H9 (cell line): ENCODE data around the gene TMEM61. TPM values are rescaled to one million over a fixed set of nuclear protein-coding genes. Genes with fewer than 3 reads are reported as not detected.

Experiments
- DNase-seq: peaks from one replicate; pipeline ENCODE4 v3.0.0-alpha.2; 2017
- H2AFZ ChIP-seq: one replicate; pipeline ENCODE4 v1.6.1; 2013; ENCODE audit warnings: mild to moderate bottlenecking, low read length, control low read depth, moderate library complexity
- H2AK5ac ChIP-seq: 2 replicates; pipeline ENCODE4 v1.6.1; 2013; ENCODE audit warnings: low read length, control low read depth, mixed read lengths; ENCODE audit not compliant: insufficient read length
- H2BK120ac ChIP-seq: one replicate; pipeline ENCODE4 v1.6.1; 2013; ENCODE audit warnings: low read depth, mild to moderate bottlenecking, low read length, control low read depth, inconsistent platforms; ENCODE audit not compliant: poor library complexity, severe bottlenecking
- H2BK12ac ChIP-seq: 2 replicates; pipeline ENCODE4 v1.6.1; 2013; ENCODE audit warnings: low read length, control low read depth, mixed read lengths, low read depth; ENCODE audit not compliant: insufficient read length
- H2BK15ac ChIP-seq: 2 replicates; pipeline ENCODE4 v1.6.1; 2013; ENCODE audit warnings: low read depth, low read length, control low read depth
- H2BK20ac ChIP-seq: one replicate; pipeline ENCODE4 v1.6.1; 2013; ENCODE audit warnings: low read depth, mild to moderate bottlenecking, low read length, control low read depth, inconsistent platforms; ENCODE audit not compliant: poor library complexity, severe bottlenecking
- H2BK5ac ChIP-seq: 2 replicates; pipeline ENCODE4 v1.6.1; 2013; ENCODE audit warnings: low read length, control low read depth, mixed read lengths; ENCODE audit not compliant: insufficient read length
- H3K14ac ChIP-seq: 2 replicates; pipeline ENCODE4 v1.6.1; 2013; ENCODE audit warnings: low read length, control low read depth; ENCODE audit not compliant: insufficient read depth
- H3K18ac ChIP-seq: 2 replicates; pipeline ENCODE4 v1.6.1; 2013; ENCODE audit warnings: low read depth, mild to moderate bottlenecking, mixed read lengths, low read length, control low read depth; ENCODE audit not compliant: insufficient read length
- H3K23ac ChIP-seq: 2 replicates; pipeline ENCODE4 v1.6.1; 2013; ENCODE audit warnings: low read length, control low read depth, mixed read lengths, low read depth; ENCODE audit not compliant: insufficient read length
- H3K23me2 ChIP-seq: 2 replicates; pipeline ENCODE4 v1.6.1; 2013; ENCODE audit warnings: low read depth, mild to moderate bottlenecking, mixed read lengths, low read length, control low read depth; ENCODE audit not compliant: insufficient read length, poor library complexity, severe bottlenecking
- H3K27ac ChIP-seq: 2 replicates; pipeline ENCODE4 v1.5.1; 2013; ENCODE audit warnings: low read length, control low read depth, mixed read lengths, low read depth; ENCODE audit not compliant: insufficient read length
- H3K27me3 ChIP-seq: 2 replicates; pipeline ENCODE4 v1.6.1; 2013; ENCODE audit warnings: low read length, control low read depth, inconsistent platforms; ENCODE audit not compliant: insufficient read depth
- H3K4ac ChIP-seq: 2 replicates; pipeline ENCODE4 v1.6.1; 2013; ENCODE audit warnings: low read depth, mild to moderate bottlenecking, control low read depth, inconsistent platforms, low read length, moderate library complexity
- H3K4me1 ChIP-seq: 2 replicates; pipeline ENCODE4 v1.6.1; 2013; ENCODE audit warnings: low read length, control low read depth, inconsistent platforms; ENCODE audit not compliant: insufficient read depth
- H3K4me2 ChIP-seq: 2 replicates; pipeline ENCODE4 v1.6.1; 2013; ENCODE audit warnings: low read length, control low read depth, mixed read lengths; ENCODE audit not compliant: insufficient read length, insufficient read depth
- H3K56ac ChIP-seq: 2 replicates; pipeline ENCODE4 v1.6.1; 2013; ENCODE audit warnings: low read depth, mild to moderate bottlenecking, mixed read lengths, low read length, control low read depth; ENCODE audit not compliant: insufficient read length
- H3K79me1 ChIP-seq: 2 replicates; pipeline ENCODE4 v1.6.1; 2013; ENCODE audit warnings: low read depth, mild to moderate bottlenecking, moderate library complexity, low read length, control low read depth, inconsistent platforms; ENCODE audit not compliant: insufficient read depth, poor library complexity, severe bottlenecking
- H3K79me2 ChIP-seq: 2 replicates; pipeline ENCODE4 v1.6.1; 2013; ENCODE audit warnings: low read length, control low read depth, inconsistent platforms; ENCODE audit not compliant: insufficient read depth
- H3K9ac ChIP-seq: 2 replicates; pipeline ENCODE4 v1.6.1; 2013; ENCODE audit warnings: low read length, control low read depth, mixed read lengths; ENCODE audit not compliant: insufficient read length; ENCODE audit errors: extremely low read depth
- H3K9me3 ChIP-seq: one replicate; pipeline ENCODE4 v1.6.1; 2013; ENCODE audit warnings: low read depth, low read length, inconsistent platforms; ENCODE audit not compliant: control insufficient read depth
- H3T11ph ChIP-seq: one replicate; pipeline ENCODE4 v1.6.1; 2013; ENCODE audit warnings: mild to moderate bottlenecking, low read length, control low read depth, inconsistent platforms
- H4K20me1 ChIP-seq: one replicate; pipeline ENCODE4 v1.6.1; 2013; ENCODE audit not compliant: control insufficient read depth, insufficient read length, insufficient read depth
- H4K5ac ChIP-seq: 2 replicates; pipeline ENCODE4 v1.6.1; 2013; ENCODE audit warnings: low read depth, mild to moderate bottlenecking, mixed read lengths, low read length, control low read depth; ENCODE audit not compliant: insufficient read length
- H4K8ac ChIP-seq: replicated peaks from 2 replicates; pipeline ENCODE4 v1.6.1; 2013; ENCODE audit warnings: low read length, control low read depth, mixed read lengths, low read depth; ENCODE audit not compliant: insufficient read length
- H4K91ac ChIP-seq: 2 replicates; pipeline ENCODE4 v1.6.1; 2013; ENCODE audit warnings: low read depth, mild to moderate bottlenecking, moderate library complexity, mixed read lengths, low read length, control low read depth; ENCODE audit not compliant: insufficient read length
- H3K27ac Mint-ChIP-seq, 3 experiments: 2 replicates in 2 of 3; 3 replicates in 1 of 3; pipeline ENCODE4 v1.8.0; 2020 to 2021; ENCODE audit warnings: mixed read lengths in 3 of 3, mild to moderate bottlenecking in 1 of 3, moderate library complexity in 1 of 3
- H3K27me3 Mint-ChIP-seq: 2 replicates; pipeline ENCODE4 v1.8.0; 2021; ENCODE audit warnings: low read depth, mild to moderate bottlenecking, moderate library complexity, mixed read lengths
- H3K36me3 Mint-ChIP-seq, 3 experiments: 2 replicates in 2 of 3; 3 replicates in 1 of 3; pipeline ENCODE4 v1.8.0; 2020 to 2021; ENCODE audit warnings: low read depth in 3 of 3, mixed read lengths in 3 of 3; ENCODE audit not compliant: insufficient read depth in 1 of 3
- H3K4me1 Mint-ChIP-seq, 2 experiments: 2 replicates each; pipeline ENCODE4 v1.8.0; 2020; ENCODE audit warnings: mixed read lengths in 2 of 2
- H3K4me3 Mint-ChIP-seq, 2 experiments: 2 replicates in 1 of 2; 3 replicates in 1 of 2; pipeline ENCODE4 v1.8.0; 2020 to 2021; ENCODE audit warnings: mild to moderate bottlenecking in 2 of 2, mixed read lengths in 2 of 2, moderate library complexity in 1 of 2
- H3K9me3 Mint-ChIP-seq, 2 experiments: 2 replicates in 1 of 2; 3 replicates in 1 of 2; pipeline ENCODE4 v1.8.0; 2020; ENCODE audit warnings: mild to moderate bottlenecking in 2 of 2, mixed read lengths in 2 of 2, moderate library complexity in 1 of 2
- WGBS: extraction: QIAGEN DNeasy Blood & Tissue Kit; methylation state at CpG from one replicate; pipeline ENCODE4 v1.1.7; 2013; ENCODE audit warnings: missing lambda C conversion rate, low lambda C conversion rate, mixed read lengths; ENCODE audit not compliant: insufficient read length; ENCODE audit errors: extremely low coverage; 5-methylcytosine and 5-hydroxymethylcytosine counted together
- total RNA-seq: library from RNA; stranded (reverse); gene quantifications from 2 replicates; pipeline ENCODE4 v1.2.1, GENCODE V29; 2021
- TF ChIP-seq, protein P1 (sequence below): fragments of 200-600 bp; sonication (generic); conservative IDR thresholded peaks from 3 replicates; pipeline ENCODE4 v1.8.0; 2021; ENCODE audit warnings: antibody characterized with exemption, mild to moderate bottlenecking

Gene TMEM61
- total RNA-seq, 1 experiment from 2014 or later, result 0.61 TPM

GRCh38 chr1:54967372-54967771 is 13.1 kb upstream of the TMEM61 start:
- Histone ChIP-seq H2AK5ac (no peak overlapping the region), H3K14ac (no peak overlapping the region; the same call in 1 of the 2 replicates), H2BK20ac (no peak overlapping the region), H3K27ac (no peak overlapping the region), H3K79me2 (no peaks in the 10 kb centered on the region), H3K4me2 (no peak overlapping the region), H4K91ac (no peak overlapping the region), H3T11ph (no peak overlapping the region), H3K18ac (no peak overlapping the region), H2BK120ac (no peak overlapping the region), H4K20me1 (no peaks in the 10 kb centered on the region), H3K4me1 (peaks cover 8% of the 10 kb centered on the region; the same call in 1 of the 2 replicates), H3K9ac (no peak overlapping the region), H2BK15ac (no peak overlapping the region; the same call in 1 of the 2 replicates), H3K79me1 (no peaks in the 10 kb centered on the region), H2AFZ (no peak overlapping the region), H4K8ac (no peak overlapping the region), H3K4ac (no peak overlapping the region), H2BK12ac (no peak overlapping the region), H4K5ac (no peak overlapping the region), H3K56ac (no peak overlapping the region), H3K23me2 (no peaks in the 10 kb centered on the region), H3K27me3 (no peaks in the 10 kb centered on the region), H3K9me3 (no peaks in the 10 kb centered on the region), H3K23ac (no peak overlapping the region), H2BK5ac (no peak overlapping the region)
- H3K36me3 Mint-ChIP-seq, result no peaks in the 10 kb centered on the region; a peak in 1 of 7 replicates
- peaks cover 18 to 34% of the 10 kb centered on the region in 2 experiments for H3K4me1 Mint-ChIP-seq
- H3K27me3 Mint-ChIP-seq, result peaks cover 7% of the 10 kb centered on the region
- TF ChIP-seq, protein P1, sequence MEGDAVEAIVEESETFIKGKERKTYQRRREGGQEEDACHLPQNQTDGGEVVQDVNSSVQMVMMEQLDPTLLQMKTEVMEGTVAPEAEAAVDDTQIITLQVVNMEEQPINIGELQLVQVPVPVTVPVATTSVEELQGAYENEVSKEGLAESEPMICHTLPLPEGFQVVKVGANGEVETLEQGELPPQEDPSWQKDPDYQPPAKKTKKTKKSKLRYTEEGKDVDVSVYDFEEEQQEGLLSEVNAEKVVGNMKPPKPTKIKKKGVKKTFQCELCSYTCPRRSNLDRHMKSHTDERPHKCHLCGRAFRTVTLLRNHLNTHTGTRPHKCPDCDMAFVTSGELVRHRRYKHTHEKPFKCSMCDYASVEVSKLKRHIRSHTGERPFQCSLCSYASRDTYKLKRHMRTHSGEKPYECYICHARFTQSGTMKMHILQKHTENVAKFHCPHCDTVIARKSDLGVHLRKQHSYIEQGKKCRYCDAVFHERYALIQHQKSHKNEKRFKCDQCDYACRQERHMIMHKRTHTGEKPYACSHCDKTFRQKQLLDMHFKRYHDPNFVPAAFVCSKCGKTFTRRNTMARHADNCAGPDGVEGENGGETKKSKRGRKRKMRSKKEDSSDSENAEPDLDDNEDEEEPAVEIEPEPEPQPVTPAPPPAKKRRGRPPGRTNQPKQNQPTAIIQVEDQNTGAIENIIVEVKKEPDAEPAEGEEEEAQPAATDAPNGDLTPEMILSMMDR, result no peak
- WGBS, result no CpG with 5 or more reads among the region's 5 CpGs
- no peak overlapping the region for H3K4me3 Mint-ChIP-seq
- no peak for DNase-seq
- no peaks in the 10 kb centered on the region; a peak in 1 of 5 replicates for H3K9me3 Mint-ChIP-seq
- H3K27ac Mint-ChIP-seq, result 0 out of 7 replicates have a peak overlapping the region, but pooled peaks of 1 of the 3 experiments have one; percentile 2
